Colonic mucosa (tissue), 4 donors: ENCODE data around the gene MED12. TPM values are rescaled to one million over a fixed set of nuclear protein-coding genes. Genes with fewer than 3 reads are reported as not detected.

Source experiments
- DNase-seq: peaks from one replicate; pipeline ENCODE4 v3.0.0-alpha.2; 2020
- H3K27ac ChIP-seq: fragments of 200-600 bp; one replicate; pipeline ENCODE4 v1.8.0; 2021
- H3K27me3 ChIP-seq: fragments of 200-600 bp; one replicate; pipeline ENCODE4 v1.8.0; 2021
- H3K36me3 ChIP-seq: fragments of 200-600 bp; one replicate; pipeline ENCODE4 v1.8.0; 2021
- H3K4me1 ChIP-seq: fragments of 200-600 bp; one replicate; pipeline ENCODE4 v1.8.0; 2021; ENCODE audit warnings: mild to moderate bottlenecking
- H3K4me3 ChIP-seq: fragments of 200-600 bp; one replicate; pipeline ENCODE4 v1.8.0; 2021
- H3K9ac ChIP-seq, 2 donors: one replicate each; pipeline ENCODE4 v1.7.0; 2013; ENCODE audit warnings: control low read depth in 2 of 2, low read depth in 2 of 2, low read length in 2 of 2
- H3K9me3 ChIP-seq: fragments of 200-600 bp; one replicate; pipeline ENCODE4 v1.8.0; 2021
- CTCF ChIP-seq: fragments of 200-600 bp; IDR thresholded peaks from one replicate; pipeline ENCODE4 v1.8.0; 2022; ENCODE audit warnings: antibody characterized with exemption, mild to moderate bottlenecking
- intact Hi-C: fragments of 100-400 bp; cut with DNase I; formaldehyde crosslinking; loops from one replicate; pipeline ENCODE4 v1.14.1; 2022
- total RNA-seq, 2 donors: library from RNA; stranded (reverse); fragmentation: NEBNext Ultra II Directional in 1 of 2; extraction: Animal tissue kit (Norgen Biotek cat#: 25700) in 1 of 2; gene quantifications; one replicate each; pipeline ENCODE4 v1.2.1, GENCODE V29; 2021
- donor health status: healthy.
- donor health status: DM: no; HTN: no; CAD: no.
- donor health status: DM: no; HTN: no; CAD: no.

The MED12 gene
- 10 to 100 TPM; 35.1 to 39.7 TPM for total RNA-seq

GRCh38 chrX:71118032-71118984 lies at the start of gene MED12:
TSS of gene MED12 (plus strand) at chrX:71118596. CDS start at chrX:71118755, 159 bp downstream.
- peak; percentile 85 for DNase-seq
- H3K4me1 ChIP-seq: no peaks in the 10 kb centered on the region
- TF ChIP-seq CTCF: no peak
- peak within 1 kb of the TSS; percentile 65 for H3K27ac ChIP-seq
- intact Hi-C loops: no loop called here
- H3K9ac ChIP-seq: peak within 1 kb of the TSS; percentile 57 to 70
- H3K36me3 ChIP-seq: no peaks in the 10 kb centered on the region
- H3K27me3 ChIP-seq: peaks cover 7% of the 10 kb centered on the region
- peak within 1 kb of the TSS; percentile 42 for H3K4me3 ChIP-seq
- no peaks in the 10 kb centered on the region for H3K9me3 ChIP-seq

- Histone ChIP-seq H3K27ac (no peak overlapping the region), H3K36me3 (no peaks in the 10 kb centered on the region), H3K4me1 (no peaks in the 10 kb centered on the region), H3K4me3 (no peak overlapping the region), H3K27me3 (no peaks in the 10 kb centered on the region), H3K9me3 (no peaks in the 10 kb centered on the region), H3K9ac (no peak overlapping the region)
- intact Hi-C loops: no loop called here
- DNase-seq: no peak
- TF ChIP-seq CTCF: no peak
These were observed 47.9 kb upstream of the MED12 start for GRCh38 chrX:71070531-71070930.

- Histone ChIP-seq H3K27ac (no peak overlapping the region), H3K36me3 (no peaks in the 10 kb centered on the region), H3K4me3 (no peak overlapping the region), H3K4me1 (no peaks in the 10 kb centered on the region), H3K27me3 (no peaks in the 10 kb centered on the region), H3K9me3 (no peaks in the 10 kb centered on the region), H3K9ac (no peak overlapping the region)
- intact Hi-C loops: no loop called here
- no peak for DNase-seq
- no peak for TF ChIP-seq CTCF
These were observed 36.9 kb upstream of the MED12 start for GRCh38 chrX:71081330-71082123.

- no peak overlapping the region for H3K27ac ChIP-seq
- H3K9ac ChIP-seq: no peak overlapping the region
- TF ChIP-seq CTCF: no peak
- H3K27me3 ChIP-seq: no peaks in the 10 kb centered on the region
- DNase-seq: no peak
- H3K36me3 ChIP-seq: no peaks in the 10 kb centered on the region
- H3K4me3 ChIP-seq: no peak overlapping the region
- intact Hi-C loops: no loop called here
- no peaks in the 10 kb centered on the region for H3K4me1 ChIP-seq
- no peaks in the 10 kb centered on the region for H3K9me3 ChIP-seq
These were observed 36.2 kb upstream of the MED12 start for GRCh38 chrX:71082124-71082647.

- TF ChIP-seq CTCF: no peak
- Histone ChIP-seq H3K36me3 (no peaks in the 10 kb centered on the region), H3K27ac (no peak overlapping the region), H3K4me3 (no peak overlapping the region), H3K4me1 (no peaks in the 10 kb centered on the region), H3K9ac (no peak overlapping the region), H3K27me3 (no peaks in the 10 kb centered on the region), H3K9me3 (no peaks in the 10 kb centered on the region)
- DNase-seq: no peak
- intact Hi-C loops: no loop called here
These were observed 35.6 kb upstream of the MED12 start for GRCh38 chrX:71082822-71083221.
